CD4-positive, alpha-beta T cell treated with Interferon alpha-2 for 1 hour (primary cell): ENCODE data around the gene EYS.
"Not testable (repeated sequence)": the region's sequence is repeated elsewhere in the genome, so short reads cannot be mapped to it uniquely, and the experiment has no call there.

ENCODE experiments used
- DNase-seq, 2 donors: peaks; one replicate each; pipeline ENCODE4 v3.0.0-alpha.2; 2020 to 2022

EYS gene

DNA sequence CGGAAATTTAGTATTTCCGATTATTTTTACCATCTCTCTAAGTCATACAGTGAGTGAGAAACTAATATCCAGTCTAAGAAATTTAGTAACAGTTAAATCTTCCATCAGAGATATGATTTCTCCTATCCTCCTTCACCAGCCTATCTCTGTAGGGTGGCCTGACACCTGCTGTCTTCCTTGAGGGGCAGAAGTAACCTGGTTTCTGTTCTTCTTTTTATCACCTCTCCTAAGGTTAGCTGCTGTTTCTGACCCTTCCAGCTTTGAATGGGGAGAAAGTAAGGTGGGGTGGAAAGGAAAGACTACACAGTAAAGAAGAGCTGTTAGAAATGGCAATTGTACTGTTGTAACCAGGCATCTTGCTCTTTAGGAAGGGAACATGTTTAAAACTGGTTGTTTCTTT is 1623.8 kb downstream of the EYS start:
- no peak for DNase-seq

DNA sequence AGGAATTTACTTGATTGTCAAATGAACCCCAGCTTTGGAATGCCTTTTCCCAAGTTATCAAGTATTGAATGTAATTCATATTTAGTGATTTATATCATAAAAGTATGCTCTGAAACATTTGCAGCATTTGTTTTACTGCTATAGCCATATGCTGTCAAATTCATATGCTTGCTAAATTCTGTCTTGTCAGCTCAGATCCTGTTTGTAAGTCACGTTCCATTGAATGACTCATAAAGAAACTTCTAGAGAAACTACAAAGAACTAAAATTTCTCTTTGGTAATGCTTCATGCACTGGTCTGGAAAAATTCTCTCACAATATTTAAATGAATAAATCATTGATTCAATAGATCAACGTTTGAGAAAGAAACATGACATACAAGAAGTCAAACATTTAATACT is 1625.6 kb downstream of the EYS start:
- no peak for DNase-seq

DNA sequence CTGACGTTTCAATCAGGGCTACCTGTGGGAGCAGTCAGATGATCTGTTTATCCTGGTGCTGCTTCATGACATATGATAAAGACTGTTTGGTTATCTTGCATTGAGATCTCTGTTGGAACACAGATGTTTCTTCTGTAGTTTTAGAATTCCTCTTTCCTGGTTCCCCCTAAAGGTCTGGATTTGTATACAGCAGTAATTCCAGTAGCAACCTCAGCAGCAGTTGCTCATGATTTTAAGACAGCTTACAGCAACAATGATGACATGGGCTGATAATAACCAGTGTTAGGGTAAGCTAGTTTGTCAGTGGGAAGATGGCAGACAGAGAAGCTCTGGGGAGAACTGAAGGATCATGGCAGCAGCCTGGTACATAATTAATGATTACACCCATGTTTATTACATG is 1632.0 kb downstream of the EYS start:
- no peak for DNase-seq

DNA sequence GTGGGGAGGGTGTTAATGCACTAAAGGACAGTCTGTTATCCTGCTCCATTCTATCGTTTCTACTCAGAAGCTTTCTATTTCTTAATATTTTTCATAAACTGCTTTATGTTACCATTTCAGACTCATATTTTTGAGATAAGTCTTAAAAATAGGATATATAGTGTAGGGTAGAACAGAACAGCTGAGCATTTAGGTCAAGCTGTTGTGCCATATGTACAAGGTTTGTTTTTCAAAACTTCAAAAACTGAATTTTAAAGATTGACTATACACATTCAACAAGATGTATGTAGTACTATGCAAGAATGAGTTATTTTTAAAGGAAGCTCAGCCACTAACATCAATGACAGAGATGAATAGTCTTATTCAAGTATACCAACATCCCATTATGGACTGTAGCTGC is 1634.3 kb downstream of the EYS start:
- DNase-seq = no peak

DNA sequence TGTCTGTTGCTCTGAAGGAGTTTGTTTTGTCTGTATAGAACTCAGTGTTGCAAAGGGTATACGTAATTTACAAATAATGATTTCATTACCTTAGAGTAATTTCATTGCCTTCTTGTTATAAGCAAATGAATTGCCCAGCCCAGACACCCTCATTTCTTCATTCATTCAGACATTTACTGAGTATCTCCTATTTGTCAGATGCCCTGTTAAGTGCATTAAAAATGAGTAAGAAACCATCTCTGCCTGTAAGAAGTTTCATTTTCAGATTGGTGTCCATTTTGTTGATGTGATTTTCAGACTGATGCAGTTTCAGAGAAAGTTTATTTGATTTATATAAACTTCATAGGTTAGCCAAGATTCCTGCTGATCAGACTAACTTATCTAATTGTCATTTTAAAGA is 1642.1 kb downstream of the EYS start:
- no peak for DNase-seq

DNA sequence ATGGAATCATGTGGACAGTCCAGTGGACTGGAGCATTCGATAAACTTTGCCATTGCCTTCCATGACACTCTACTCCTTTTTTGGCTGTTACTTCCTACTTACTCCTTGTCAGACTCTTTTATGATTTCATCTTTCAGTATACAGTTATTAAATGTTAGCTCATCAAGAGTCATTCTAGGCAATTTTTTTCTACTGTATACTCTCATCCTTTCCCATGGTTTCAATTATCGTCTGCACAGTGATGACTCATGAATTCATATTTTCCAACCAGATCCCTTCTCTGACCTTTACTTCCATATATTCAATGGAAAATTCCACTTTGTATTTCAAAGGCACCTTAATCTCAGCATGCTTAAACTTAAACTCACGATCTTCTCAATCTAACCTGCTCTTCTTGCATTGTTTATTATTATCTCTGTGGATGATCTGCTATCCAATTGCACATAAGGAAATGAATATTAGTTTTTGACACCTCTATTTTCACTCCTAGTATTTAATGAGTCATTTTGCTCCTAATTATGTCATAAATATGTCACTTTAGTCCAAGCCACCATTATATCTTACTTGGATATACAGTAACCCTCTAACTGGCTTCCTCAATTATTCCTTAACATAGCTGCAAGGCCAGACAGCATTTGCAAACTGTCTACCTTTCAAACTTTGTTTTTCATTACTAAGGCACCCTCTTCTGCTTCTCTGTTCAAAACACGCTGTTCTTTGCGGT is 1643.9 kb downstream of the EYS start:
- no peak for DNase-seq

DNA sequence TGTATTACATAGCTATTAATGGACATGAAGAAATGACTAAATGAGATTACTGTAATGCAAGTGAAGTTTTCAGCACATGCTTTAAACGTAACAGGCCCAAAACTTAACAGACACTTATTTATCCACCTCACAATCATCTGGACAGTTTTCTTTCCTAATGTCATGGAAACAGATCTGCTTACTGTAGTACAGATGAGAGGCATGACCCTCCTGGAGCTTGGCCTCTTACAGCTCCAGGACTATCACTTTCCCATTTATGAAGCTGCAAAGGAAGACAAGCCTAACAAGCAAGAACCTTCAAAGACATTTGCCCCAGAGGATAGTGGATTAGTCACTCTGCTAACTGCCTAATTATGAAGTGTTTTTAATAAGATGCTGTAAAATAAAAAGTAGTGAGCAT is 1652.2 kb downstream of the EYS start:
- DNase-seq = no peak

DNA sequence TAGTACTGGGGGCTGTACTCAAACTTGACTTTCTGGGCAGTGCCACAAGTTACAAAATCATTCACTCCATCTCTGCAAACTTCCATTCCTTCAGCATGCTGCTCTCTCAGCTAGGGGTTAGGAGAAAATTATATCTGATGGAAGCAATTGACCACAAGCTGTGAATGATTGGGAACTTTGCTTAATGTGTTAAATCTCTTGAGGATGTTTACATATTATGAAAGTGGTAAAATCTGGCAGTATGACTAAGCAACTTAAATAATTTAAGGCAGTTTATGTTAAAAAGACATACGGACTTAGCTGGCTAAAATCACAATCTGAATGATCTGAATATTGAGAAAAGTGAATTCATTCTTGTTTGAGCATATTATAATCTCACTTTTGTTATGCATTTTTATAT is 1656.4 kb downstream of the EYS start:
- DNase-seq = no peak

DNA sequence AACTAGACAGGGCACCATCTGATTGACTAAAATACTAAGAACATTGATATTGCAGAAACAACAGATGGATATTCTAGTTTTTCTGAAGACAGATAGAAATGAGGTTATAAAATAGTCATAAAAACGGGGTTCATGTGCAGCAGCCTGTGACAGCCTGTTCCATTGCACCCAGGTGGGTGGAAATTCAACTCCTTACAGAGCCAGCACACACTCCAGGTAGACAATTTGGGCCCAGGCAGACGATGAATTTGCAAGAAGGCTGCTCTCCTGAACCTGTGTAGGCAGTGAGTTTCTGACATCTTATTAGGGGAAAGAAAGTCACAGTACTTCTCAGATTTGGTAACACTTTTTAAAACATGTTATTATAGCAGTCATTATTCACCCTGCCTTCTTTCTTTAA is 1657.3 kb downstream of the EYS start:
- DNase-seq = no peak

DNA sequence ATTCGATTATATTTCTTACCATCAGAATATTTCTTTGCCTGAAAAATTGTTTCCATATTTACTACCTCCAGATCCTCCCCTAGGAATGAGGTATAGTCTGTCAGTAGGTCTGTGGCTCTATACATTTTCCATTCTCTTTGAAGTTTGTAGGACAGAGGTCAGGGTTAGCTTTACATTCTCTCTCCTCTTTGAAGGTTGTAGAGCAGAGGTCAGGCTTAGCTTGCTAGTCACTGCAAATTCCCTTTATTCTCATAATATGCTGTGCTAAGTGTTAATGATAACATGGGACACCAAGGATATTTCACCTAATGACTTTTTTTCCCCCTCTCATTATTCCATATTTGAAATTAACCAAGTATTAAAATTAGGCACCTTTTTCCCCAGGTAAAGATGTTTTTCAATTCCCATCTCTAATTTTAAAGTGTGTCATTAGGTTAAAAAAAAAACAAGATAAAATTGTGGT is 1660.2 kb downstream of the EYS start:
- DNase-seq = no peak

DNA sequence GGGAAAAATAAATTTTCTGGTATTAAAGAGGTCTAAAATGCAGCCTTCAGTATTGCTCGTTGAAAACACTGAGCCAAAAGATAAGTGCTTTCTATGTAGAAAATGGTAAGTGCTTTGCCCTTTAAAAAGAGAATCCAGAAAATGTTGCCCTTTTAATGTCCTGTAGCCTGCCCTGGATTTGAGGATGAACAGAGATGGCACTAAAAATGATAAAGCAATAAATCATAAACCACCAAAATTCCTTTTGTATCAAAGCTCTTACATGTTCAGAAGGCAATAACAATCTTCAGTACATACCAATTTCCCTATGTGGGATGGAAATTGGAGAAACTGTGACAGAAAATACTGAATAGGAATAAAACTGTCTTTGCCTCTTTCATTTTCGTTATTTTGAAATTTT is 1665.7 kb downstream of the EYS start:
- DNase-seq = no peak

DNA sequence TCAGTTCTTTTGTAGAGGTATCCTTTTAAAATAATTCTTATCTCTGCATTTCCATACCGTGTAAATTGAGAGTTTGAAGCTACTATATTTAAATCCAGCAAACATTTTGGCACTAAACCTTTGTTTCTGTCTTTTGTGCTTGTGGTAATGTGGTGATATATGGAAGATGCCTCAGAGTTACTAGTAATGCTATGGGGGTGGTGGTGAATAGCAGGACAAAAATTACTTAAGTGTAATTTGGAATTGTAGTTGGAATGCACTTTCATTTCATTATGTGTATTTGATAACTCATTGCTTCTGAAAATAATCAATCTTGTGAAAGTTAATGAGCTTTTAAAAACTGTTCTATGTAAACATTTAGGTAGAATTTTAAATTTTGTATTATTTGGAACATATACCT is 1666.9 kb downstream of the EYS start:
- DNase-seq = no peak

DNA sequence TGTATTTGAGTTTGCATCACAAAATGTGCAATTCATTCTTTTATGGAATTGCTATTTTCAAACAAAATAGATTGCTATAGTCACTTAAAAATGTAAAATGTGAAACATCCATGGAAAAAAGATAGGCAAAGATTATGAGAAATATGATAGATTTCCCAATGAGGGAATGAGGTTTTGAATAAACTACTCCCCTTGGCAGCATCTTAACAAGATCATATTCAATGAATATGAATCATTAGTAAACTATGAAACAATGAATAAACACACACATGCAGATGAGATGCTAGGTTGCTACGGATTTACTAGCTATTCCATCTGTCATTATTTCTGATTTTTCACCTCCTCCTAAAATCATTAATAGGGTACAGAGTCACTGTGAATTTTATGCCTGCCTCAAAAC is 1669.6 kb downstream of the EYS start:
- no peak for DNase-seq

DNA sequence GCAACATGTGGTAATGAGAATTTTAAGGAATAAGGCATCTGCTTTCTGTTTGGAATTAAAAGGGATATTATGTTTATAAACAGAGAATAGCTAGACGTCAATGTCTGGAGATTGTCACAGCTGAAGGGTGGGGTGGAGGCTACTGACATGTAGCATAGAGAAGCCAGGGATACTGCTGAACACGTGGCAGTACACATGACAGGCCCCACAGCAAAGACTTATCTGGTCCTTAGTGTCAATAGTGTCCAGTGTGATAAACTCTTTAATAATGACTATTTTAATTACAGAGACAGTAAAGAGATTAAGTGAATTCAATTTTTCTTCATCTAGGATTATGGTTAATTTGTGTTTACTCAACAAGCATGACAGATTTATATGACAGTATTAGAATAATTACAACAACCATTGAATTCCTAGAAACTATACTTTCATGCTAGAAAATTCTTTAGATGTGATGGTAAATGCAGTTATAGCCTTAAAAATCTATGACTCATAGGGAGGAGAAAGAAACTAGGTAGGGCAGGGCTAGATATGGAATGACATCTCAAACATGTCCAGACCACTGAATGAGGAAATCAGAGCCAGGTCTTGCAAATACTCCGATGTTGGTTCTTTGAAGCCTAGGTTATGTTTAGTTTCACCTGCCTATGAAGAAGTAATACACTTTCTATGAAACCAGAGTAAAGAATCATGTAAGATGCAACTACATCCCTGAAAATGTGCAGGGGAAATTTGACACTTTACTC is 1671.9 kb downstream of the EYS start:
- no peak for DNase-seq

DNA sequence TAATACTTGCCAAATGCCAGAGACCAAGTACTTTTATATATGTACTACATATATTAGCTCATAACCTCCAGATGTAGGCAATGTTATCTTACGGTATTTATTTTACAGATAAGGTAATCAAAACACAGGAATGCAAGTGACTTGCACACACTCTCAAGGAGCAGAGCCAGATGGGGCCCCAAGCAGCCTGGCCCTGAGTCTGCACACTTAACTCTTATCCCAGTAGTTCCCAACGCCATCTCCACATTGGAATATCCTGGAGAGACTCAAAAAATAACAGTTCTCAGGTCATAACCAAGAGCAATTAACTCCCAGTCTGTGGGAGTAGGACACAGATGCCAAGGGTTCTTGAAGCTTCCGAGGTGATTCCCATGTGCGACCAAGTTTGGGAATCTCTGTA is 1672.7 kb downstream of the EYS start:
- no peak for DNase-seq

DNA sequence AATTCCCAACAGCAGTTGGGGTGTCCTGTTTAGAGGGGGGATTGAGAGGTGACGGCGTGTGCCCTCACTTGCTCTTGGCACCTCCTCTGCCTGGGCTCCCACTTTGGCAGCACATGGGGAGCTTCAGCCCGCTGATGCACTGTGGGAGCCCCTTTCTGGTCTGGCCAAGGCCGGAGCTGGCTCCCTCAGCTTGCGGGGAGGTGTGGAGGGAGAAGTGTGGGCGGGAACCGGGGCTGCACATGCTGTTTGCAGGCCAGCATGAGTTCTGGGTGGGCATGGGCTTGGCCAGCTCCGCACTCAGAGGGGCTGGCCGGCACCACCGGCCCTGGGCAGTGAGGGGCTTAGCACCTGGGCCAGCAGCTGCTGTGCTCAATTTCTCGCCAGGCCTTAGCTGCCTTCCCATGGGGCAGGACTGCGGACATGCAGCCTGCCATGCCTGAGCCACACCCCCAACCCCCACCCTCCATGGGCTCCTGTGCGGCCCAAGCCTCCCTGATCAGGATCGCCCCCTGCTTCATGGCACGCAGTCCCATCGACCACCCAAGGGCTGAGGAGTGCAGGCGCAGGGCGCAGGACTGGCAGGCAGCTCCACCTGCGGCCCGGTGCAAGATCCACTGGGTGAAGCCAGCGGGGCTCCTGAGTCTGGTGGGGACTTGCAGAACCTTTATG is 1675.9 kb downstream of the EYS start:
- not testable (repeated sequence) for DNase-seq

DNA sequence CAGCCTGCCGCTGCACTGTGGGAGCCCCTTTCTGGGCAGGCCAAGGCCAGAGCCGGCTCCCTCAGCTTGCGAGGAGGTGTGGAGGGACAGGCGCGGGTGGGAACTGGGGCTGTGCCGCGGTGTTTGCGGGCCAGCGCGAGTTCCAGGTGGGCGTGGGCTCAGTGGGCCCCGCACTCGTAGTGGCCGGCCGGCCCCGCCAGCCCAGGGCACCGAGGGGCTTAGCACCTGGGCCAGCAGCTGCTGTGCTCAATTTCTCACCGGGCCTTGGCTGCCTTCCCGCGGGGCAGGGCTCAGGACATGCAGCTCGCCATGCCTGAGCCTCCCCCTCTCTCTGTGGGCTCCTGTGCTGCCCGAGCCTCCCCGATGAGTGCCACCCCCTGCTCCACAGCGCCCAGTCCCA is 1683.3 kb downstream of the EYS start:
- no peak for DNase-seq

DNA sequence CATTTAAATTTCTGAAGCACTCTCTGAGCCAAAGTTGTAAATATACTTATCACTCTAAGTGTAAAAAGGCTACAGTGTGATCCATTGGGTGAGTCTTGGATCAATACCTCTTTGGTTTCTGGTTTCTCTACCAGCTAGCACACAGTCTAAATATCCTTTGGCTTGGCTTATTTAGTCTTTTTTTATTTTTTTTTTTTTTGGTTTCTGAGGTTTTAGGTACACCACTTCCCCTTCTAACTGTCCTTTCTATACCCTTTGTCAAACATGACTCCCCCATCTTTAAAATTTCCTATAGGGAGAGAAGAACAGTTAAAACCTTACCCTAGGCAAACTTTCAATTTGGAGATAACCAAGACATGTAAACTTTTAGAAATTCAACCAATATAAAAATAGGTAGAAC is 1692.4 kb downstream of the EYS start:
- no peak for DNase-seq

DNA sequence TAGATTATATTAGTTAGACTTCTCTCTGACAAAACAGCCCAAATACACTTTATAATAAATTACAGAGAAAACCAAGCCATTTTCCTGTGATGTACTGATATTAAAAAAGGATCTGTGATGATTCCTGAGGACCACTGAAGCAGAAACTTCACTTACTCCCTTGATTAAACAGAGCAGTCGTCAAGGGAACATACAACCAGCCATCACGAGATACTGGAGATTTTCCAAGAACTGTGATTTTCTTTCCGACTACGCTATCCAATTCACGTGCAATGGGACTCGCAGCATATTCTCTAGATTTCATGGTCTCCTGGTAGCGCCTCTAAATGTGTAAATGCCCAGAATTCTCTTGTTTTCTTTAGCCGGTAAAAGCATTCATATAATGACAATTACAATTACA is 1694.0 kb downstream of the EYS start:
- no peak for DNase-seq

DNA sequence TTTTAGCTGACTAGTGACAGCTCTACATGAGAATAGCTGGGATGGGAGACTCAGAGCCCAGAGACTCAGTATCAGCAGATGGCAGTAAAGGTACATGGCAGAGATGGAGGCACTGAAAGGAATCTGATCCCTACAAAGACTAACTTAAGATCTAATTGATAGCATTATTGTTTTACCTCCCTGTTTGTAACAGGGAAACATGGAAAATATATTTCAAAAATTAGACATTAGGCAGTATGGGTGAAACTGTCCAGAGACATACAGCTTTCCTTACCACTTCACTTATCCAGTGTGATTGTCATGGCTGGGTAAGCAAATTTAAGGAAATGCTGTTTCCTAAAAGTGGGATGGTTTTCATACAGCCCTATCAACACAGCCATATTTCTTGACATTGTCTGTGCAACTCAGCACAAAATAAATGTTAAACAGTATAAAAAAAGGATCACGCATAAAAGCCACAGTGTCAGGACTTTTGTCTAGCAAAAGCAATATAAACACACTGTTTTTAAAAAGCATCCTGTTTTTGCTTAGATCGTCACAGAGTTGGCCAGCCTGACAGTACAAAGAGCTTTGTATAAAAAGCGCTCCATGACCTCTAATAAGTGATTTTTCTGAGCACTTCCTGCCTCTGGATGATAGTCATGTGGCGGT is 1694.5 kb downstream of the EYS start:
- no peak for DNase-seq

DNA sequence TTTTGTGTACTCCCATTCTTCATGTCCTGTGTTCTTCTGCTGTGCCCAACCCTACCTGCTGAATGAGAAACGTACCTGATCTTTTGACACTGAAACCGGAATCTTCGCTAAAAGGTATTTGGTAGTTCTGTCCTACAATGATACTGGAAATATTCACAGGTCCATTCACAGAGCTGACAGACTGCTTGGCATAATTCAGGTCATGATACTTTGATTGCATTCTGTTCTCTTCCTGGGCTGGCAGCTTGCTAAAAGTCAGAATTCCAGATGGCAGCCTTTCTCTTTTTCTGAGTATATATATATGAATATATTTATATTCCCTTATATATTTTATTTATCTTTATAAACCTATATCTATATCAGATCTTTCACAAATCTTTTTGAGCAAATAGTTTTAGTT is 1696.4 kb downstream of the EYS start:
- DNase-seq = no peak

DNA sequence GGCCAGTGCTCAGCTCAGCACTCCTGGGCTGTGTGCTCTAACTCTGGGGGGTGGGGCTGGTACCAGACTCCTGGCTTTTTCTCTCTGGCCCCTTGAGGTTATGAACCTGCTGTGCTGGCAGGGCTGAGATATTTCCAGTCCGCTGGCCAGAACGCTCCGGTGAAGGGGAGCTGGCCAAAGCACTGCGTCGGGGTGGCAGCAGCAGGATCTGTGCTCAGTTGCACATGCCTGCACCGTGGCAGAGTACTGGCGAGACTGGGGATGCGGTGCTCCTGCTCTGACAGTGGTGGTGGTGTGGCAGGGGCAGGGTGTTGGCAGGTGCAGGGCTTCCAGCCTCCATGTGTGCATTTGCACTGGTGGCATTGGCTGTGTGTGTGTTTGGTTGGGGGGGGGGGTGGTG is 1697.0 kb downstream of the EYS start:
- no peak for DNase-seq

DNA sequence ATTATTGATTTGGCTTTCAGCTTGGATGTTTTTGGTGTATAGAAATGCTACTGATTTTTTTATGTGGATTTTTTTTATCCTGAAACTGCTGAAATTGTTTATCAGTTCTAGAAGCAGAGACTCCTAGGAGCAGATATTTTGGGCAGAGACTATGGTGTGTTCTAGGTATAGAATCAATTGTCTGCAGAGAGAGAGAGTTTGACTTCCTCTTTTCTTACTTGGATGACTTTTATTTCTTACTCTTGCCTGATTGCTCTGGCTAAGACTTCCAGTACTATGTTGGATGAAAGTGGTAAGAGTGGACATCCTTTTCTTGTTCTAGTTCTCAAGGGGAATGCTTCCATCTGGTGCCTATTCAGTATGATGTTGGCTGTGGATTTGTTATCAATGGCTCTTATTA is 1700.8 kb downstream of the EYS start:
- DNase-seq = no peak
